COLO668 (cell line): ENCODE data around the gene CDC42EP1.
"Not testable (repeated sequence)": the region's sequence is repeated elsewhere in the genome, so short reads cannot be mapped to it uniquely, and the experiment has no call there.

ENCODE experiments used
- DNase-seq: peaks from one replicate; lab custom pipeline; 2025; ENCODE audit not compliant: unreplicated experiment; lab: John Stamatoyannopoulos, UW

The CDC42EP1 gene

GRCh38 chr22:37533995-37534394, 26.3 kb upstream of the CDC42EP1 start:
- peak; percentile 49 for DNase-seq

DNA sequence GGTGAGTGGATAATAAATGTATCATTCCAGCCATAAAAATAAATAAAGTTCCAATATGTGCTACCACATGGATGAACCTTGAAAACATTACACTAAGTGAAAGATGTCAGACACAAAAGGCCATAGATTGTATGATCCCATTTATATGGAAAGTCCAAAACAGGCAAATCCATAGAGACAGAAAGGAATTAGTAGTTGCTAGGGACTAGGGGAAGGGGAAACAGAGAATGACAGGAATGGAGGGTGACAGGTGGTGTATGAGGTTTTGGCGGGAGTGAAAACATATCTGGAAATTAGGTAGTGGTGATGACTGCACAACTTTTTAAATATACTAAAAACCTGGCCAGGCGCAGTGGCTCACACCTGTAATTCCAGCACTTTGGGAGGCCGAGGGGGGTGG, 25.8 kb upstream of the CDC42EP1 start:
- DNase-seq: no peak

GRCh38 chr22:37535159-37535558, 25.1 kb upstream of the CDC42EP1 start:
- DNase-seq: no peak

DNA sequence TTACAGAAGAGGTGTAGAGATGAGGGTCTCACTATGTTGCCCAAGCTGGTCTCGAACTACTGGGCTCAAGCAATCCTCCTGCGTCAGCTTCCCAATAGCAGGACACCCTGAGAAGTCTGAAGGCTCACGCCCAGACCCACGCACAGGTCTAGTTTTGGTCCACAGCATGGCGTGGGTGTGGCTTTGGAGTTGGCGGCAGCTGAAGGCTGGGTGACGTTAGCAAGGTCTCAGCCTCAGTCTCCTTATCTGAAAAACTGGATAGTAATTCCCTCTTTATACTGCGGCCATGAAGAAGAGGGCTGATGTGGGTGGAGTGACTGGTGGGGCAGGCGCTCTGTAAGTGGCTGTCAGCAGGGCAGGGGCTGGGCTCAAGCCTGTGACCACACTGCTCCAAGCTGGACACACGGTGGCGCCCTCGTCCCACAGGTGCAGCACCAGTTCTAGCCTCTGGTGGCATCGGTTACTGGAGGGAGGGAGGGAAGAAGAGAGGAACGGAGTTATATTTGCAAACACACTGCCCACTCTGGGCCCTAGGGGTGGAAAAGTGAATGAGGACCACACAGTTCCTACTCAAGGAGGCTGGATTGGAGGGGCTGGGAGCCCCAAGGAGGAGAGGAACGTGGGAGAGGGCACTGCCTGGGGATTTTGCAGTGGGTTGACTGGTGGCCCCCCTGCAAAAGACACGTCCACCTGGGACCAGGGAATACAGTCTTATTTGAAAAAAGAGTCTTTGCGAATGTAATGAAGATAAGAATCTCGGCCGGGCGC, 21.5 kb upstream of the CDC42EP1 start:
- DNase-seq: peak; percentile 86

DNA sequence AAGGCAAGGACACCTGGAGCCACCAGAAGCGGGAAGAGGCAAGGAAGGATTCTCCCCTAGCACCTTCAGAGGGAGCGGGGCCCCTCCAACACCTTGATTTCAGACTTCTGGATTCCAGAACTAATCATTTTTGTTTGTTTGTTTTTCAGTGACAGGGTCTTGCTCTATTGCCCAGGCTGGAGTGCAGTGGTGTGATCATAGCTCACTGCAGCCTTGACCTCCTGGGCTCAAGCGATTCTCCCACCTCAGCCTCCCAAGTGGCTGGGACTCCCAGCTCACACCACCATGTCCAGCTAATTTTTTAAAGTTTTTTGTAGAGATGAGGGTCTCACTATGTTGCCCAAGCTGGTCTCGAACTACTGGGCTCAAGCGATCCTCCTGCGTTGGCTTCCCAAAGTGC, 20.5 kb upstream of the CDC42EP1 start:
- not testable (repeated sequence) for DNase-seq

- not testable (repeated sequence) for DNase-seq
Observed at GRCh38 chr22:37542416-37542815, 17.9 kb upstream of the CDC42EP1 start.

DNA sequence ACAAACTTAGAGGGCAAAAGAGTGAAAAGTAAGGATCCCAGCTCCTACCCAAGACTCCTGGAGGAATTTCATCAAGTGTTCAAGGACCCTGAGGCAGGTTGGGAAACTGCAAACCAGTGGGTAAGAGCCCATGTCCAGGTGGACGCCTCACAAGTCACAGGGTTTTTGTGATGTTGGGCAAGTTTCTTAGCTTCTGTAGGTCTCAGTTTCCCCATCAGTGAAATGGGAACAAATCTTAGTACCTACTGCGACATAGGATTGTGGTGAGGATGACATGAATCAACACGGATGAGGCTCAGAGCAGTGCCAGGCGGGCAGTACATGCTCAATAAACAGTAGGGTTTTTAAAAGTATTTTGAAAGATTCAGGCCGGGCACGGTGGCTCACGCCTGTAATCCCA, 17.3 kb upstream of the CDC42EP1 start:
- DNase-seq: no peak

DNA sequence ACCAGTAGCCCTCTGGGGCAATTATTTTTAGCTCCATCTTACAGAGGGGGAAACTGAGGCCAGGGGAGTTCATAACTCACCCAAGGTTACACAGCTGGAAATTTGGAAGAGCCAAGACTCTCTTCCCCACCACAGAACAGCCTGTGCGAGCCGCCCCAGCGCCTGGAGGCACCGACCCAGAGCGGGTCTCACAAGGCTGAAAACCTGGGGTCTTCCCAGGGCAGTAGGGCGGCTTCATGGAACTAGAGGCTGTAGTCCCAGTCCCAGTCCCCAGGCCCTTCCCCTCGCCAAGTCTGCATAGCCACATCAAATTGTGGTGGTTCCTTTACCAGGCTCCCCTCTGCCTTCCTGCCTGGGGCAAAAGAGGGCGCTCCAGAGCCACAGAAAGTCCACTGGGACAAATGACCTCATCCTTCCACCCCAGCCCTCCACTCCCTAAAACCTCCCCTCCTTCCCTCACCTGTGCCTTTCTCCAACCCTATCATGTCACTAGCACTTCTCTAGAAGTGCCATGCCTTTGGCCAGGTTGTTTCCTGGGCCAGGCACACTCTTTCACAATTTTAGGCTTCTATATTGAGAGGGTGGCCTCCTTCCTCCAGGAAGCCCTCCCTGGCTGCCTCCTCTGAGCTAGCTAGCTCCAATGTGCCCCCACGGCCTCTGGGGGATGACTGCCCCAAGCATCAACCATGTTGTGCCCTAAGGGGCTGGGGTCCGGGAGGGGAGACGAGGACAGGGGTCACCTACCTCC, 15.2 kb upstream of the CDC42EP1 start:
- peak; percentile 34 for DNase-seq

- DNase-seq: no peak
Observed at GRCh38 chr22:37545703-37546436, 14.4 kb upstream of the CDC42EP1 start.

- no peak for DNase-seq
Observed at GRCh38 chr22:37546437-37547250, 13.6 kb upstream of the CDC42EP1 start.

- no peak for DNase-seq
Observed at GRCh38 chr22:37547251-37547741, 13.0 kb upstream of the CDC42EP1 start.

DNA sequence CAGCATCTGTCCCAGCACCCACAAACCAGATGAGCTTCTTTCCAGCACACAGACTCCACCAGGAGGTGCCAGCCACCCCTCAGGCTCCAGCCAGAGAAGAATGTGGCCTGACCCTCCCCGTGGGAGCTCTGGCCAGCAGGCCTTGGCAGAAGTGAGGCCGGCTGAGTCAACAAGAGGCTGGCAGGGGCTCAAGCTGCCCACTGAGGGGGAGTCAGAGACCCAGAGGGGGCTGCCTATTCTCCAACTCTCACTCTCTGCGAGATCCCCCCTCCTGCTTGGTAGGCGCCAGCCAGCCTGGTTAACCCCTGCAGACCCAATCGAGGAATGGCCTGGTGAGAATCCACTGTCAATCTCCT, 10.6 kb upstream of the CDC42EP1 start:
- DNase-seq: no peak

DNA sequence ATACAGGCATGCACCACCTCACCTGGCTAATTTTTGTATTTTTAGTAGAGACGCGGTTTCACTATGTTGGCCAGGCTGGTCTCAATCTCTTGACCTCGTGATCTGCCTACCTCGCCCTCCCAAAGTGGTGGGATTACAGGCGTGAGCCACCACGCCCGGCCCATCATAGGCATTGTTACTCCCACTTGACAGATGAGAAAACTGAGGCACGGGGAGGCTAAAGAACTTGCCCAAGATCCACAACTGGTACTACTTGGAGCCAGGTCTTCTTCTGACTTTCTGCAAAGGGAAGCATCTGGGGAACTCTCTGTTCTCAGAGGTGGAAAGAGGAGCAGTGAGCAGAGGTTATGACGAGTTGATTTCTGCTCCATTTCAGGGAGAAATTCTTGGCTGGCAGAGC, 9.4 kb upstream of the CDC42EP1 start:
- not testable (repeated sequence) for DNase-seq

GRCh38 chr22:37551981-37552380, 8.3 kb upstream of the CDC42EP1 start:
- no peak for DNase-seq

DNA sequence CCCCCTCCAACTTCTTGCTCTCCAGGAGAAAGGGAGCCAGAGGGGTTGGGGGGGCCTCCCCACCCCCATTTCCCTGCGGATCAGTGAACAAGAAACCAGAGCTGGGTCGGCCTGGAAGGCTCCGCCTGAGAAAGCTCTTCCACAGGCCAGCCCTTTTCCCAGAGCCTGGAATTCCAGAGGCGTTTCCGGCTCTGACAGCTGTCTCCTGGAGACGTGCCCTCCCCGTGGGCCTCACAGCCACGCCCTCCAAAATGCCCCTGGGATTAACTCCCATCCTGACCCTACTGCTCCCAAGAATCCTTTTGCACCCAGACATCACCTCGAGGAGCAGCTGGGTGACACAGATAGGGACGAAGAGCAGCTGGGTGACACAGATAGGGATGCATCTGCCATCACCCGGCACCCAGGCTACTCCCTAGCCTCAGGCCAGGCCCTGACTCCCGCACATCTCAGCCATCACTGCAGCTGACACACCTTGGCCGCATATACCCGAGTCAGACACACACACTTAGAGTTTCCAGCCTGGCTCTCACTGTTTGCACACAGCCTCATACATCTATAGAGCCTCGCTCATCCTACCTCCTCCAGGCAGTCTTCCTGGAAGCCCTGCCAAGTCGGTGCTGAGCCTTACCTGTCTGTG, 7.6 kb upstream of the CDC42EP1 start:
- no peak for DNase-seq

DNA sequence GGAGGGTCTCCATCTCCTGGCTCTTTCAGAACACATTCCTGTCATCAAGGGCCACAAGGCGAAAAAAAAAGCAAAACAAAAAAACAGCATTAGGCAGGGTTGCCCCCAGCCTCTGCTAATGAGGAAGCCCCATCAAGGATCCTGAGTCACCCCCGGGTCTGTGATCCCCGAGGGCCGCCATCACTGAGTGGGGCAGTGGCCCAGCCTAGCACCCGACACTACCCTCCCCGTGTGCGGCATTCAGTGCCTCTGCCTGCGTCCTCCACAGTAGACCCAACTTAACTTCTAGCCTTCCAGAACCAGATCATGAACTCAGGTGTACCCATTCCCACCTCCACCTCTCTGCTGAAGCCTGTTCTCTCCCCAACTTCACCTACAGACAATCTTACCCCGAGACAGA, 6.6 kb upstream of the CDC42EP1 start:
- DNase-seq: no peak

DNA sequence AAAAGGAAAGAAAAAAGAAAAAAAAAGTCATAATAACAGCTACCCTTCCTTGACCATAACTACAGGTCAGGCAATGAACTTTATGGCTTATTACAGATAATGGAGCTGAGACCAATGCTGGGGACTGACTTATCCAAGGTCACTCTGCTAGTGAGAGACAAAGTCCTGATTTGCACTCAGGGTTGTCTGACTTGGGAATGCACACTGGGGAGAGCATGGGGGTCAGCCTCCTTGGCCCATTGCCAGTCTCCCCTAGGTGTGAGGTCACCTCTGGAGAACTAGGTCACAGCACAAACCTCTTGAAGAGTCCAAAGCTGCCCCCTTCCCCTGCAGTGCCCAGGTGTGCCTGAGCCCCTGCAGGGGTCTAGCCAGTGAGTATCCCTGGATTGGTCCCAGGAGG, 5.3 kb upstream of the CDC42EP1 start:
- no peak for DNase-seq

- DNase-seq: no peak
Observed at GRCh38 chr22:37556710-37557109, 3.6 kb upstream of the CDC42EP1 start.

- DNase-seq: no peak
Observed at GRCh38 chr22:37557321-37558001, 2.8 kb upstream of the CDC42EP1 start.

GRCh38 chr22:37558815-37559214, 1.5 kb upstream of the CDC42EP1 start:
- no peak for DNase-seq
